Measurements from ENCODE around the gene KY.

GRCh38 chr3:134693804-134694203 is 43.0 kb upstream of the KY start:
- TF ChIP-seq, protein P1, sequence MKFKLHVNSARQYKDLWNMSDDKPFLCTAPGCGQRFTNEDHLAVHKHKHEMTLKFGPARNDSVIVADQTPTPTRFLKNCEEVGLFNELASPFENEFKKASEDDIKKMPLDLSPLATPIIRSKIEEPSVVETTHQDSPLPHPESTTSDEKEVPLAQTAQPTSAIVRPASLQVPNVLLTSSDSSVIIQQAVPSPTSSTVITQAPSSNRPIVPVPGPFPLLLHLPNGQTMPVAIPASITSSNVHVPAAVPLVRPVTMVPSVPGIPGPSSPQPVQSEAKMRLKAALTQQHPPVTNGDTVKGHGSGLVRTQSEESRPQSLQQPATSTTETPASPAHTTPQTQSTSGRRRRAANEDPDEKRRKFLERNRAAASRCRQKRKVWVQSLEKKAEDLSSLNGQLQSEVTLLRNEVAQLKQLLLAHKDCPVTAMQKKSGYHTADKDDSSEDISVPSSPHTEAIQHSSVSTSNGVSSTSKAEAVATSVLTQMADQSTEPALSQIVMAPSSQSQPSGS (IDR thresholded peaks at IDR 0.05; ENCODE audit: low read length), result no peak
- no peak for TF ChIP-seq POLR2A (IDR thresholded peaks at IDR 0.05; ENCODE audit: control extremely low read depth in 1 of 2, low read depth in 2 of 2, low read length in 2 of 2)
- TF ChIP-seq POLR2AphosphoS5 (IDR thresholded peaks at IDR 0.05; ENCODE audit: low read depth, low read length), result no peak

Data from H1 (cell line).